Suprapubic skin (tissue), 4 donors: Measurements from ENCODE around the gene OR56A1. TPM values are rescaled to one million over a fixed set of nuclear protein-coding genes. Genes with fewer than 3 reads are reported as not detected.
"Not testable (repeated sequence)": the region's sequence is repeated elsewhere in the genome, so short reads cannot be mapped to it uniquely, and the experiment has no call there.

Source experiments
- DNase-seq, 2 donors: peaks; one replicate each; pipeline ENCODE4 v3.0.0-alpha.2; 2019; ENCODE audit warnings: low spot score in 2 of 2
- H3K27ac ChIP-seq: fragments of 200-600 bp; sonication (generic); one replicate; pipeline ENCODE4 v1.5.1; 2019
- H3K27me3 ChIP-seq: fragments of 200-600 bp; sonication (generic); one replicate; pipeline ENCODE4 v1.5.1; 2019
- H3K36me3 ChIP-seq: fragments of 200-600 bp; sonication (generic); one replicate; pipeline ENCODE4 v1.5.1; 2019
- H3K4me1 ChIP-seq: fragments of 200-600 bp; sonication (generic); one replicate; pipeline ENCODE4 v1.5.1; 2019
- H3K4me3 ChIP-seq: fragments of 200-600 bp; sonication (generic); one replicate; pipeline ENCODE4 v1.5.1; 2019; ENCODE audit warnings: mild to moderate bottlenecking
- H3K9me3 ChIP-seq: fragments of 200-600 bp; sonication (generic); one replicate; pipeline ENCODE4 v1.5.1; 2019
- EP300 ChIP-seq: sonication (generic); formaldehyde crosslinking; IDR thresholded peaks from one replicate; pipeline ENCODE4 v1.6.1; 2017; ENCODE audit warnings: antibody characterized with exemption
- POLR2A ChIP-seq, 2 donors: fragments of 450-650 bp; IDR thresholded peaks; one replicate each; pipeline ENCODE4 v1.6.1; 2017; ENCODE audit warnings: antibody characterized with exemption in 2 of 2, mild to moderate bottlenecking in 2 of 2, moderate library complexity in 2 of 2
- POLR2AphosphoS5 ChIP-seq, 3 donors: sonication (generic); formaldehyde crosslinking; IDR thresholded peaks; one replicate each; pipeline ENCODE4 v1.6.1; 2017; ENCODE audit warnings: antibody characterized with exemption in 3 of 3
- WGBS: methylation state at CpG from one replicate; pipeline ENCODE4 v1.1.5; 2018; 5-methylcytosine and 5-hydroxymethylcytosine counted together
- total RNA-seq, 4 donors: library from RNA; depleted of rRNA; stranded (reverse); fragments of >200 nt; gene quantifications; one replicate each; pipeline ENCODE4 v1.1.0, GENCODE V29; 2016
- TF ChIP-seq, protein P1 (sequence below), 2 donors: fragments of 200-600 bp in 1 of 2; fragments of 450-650 bp in 1 of 2; sonication (generic) in 1 of 2; IDR thresholded peaks; one replicate each; pipeline ENCODE4 v1.5.1; 2016 to 2019; ENCODE audit warnings: antibody characterized with exemption in 2 of 2, mild to moderate bottlenecking in 1 of 2, moderate library complexity in 1 of 2

The OR56A1 gene
- 1 to 10 TPM in 1 of 4 donors, under 1 TPM in 2, not detected in 1; 0.25 to 1.2 (median 0.31) TPM for total RNA-seq

DNA sequence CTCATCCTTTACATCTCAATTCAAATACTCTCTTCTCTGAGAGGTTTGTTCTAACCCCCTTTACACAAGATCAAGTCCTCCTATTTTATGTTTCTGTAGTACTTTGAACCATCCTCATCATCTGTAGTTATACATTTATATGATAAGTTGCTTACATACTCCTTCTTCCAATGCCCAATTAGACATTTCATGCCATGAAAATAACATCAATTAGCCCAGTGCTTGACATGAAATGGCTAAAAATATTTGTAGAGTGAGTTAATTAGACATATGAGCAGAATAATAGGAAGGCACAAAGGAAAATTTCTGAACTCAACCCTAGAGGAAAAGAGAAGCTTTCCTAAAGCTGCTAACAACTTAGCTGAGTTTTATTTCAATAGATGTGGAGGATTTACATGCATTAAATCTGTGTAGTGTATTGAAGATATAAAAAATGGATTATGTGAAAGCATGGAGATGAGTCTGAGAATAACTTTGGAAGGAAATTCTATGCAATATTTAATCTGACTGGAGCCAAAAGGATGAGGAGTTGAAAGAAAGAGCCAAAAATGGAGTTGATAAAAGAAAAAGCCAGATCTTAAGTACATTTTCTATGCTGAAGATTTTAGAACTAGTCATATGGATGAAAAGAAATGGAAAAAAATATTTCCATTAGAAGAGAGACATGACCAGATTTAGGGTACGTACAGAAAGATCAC, at the start of gene OR56A1:
Gene OR56A1 (minus strand): TSS at position 51 of the 698 bp plus-strand sequence. CDS start 3,066 bp downstream, outside the sequence.
- TF ChIP-seq EP300 (no peak), POLR2AphosphoS5 (IDR thresholded peaks at IDR 0.05) (no peak), POLR2A (IDR thresholded peaks at IDR 0.05) (no peak)
- TF ChIP-seq, protein P1, sequence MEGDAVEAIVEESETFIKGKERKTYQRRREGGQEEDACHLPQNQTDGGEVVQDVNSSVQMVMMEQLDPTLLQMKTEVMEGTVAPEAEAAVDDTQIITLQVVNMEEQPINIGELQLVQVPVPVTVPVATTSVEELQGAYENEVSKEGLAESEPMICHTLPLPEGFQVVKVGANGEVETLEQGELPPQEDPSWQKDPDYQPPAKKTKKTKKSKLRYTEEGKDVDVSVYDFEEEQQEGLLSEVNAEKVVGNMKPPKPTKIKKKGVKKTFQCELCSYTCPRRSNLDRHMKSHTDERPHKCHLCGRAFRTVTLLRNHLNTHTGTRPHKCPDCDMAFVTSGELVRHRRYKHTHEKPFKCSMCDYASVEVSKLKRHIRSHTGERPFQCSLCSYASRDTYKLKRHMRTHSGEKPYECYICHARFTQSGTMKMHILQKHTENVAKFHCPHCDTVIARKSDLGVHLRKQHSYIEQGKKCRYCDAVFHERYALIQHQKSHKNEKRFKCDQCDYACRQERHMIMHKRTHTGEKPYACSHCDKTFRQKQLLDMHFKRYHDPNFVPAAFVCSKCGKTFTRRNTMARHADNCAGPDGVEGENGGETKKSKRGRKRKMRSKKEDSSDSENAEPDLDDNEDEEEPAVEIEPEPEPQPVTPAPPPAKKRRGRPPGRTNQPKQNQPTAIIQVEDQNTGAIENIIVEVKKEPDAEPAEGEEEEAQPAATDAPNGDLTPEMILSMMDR (IDR thresholded peaks at IDR 0.05) = no peak
- no peak for DNase-seq
- Histone ChIP-seq H3K4me1 (no peaks in the 10 kb centered on the region), H3K9me3 (no peaks in the 10 kb centered on the region), H3K27ac (no peak within 1 kb of the TSS), H3K27me3 (peaks cover 12% of the 10 kb centered on the region), H3K36me3 (no peaks in the 10 kb centered on the region), H3K4me3 (no peak within 1 kb of the TSS)
- WGBS = 84% methylated on average over 1 of the region's 1 CpG

- Histone ChIP-seq H3K9me3 (no peaks in the 10 kb centered on the region), H3K4me1 (no peaks in the 10 kb centered on the region), H3K4me3 (no peak overlapping the region), H3K27ac (no peak overlapping the region), H3K27me3 (no peaks in the 10 kb centered on the region), H3K36me3 (no peaks in the 10 kb centered on the region)
- TF ChIP-seq, protein P1 (IDR thresholded peaks at IDR 0.05) = no peak
- TF ChIP-seq POLR2A (IDR thresholded peaks at IDR 0.05) (no peak), EP300 (no peak), POLR2AphosphoS5 (IDR thresholded peaks at IDR 0.05) (no peak)
- WGBS = 50% methylated on average over 4 of the region's 4 CpGs
- DNase-seq = no peak
Measured at GRCh38 chr11:6079463-6079862, 48.9 kb upstream of the OR56A1 start.

DNA sequence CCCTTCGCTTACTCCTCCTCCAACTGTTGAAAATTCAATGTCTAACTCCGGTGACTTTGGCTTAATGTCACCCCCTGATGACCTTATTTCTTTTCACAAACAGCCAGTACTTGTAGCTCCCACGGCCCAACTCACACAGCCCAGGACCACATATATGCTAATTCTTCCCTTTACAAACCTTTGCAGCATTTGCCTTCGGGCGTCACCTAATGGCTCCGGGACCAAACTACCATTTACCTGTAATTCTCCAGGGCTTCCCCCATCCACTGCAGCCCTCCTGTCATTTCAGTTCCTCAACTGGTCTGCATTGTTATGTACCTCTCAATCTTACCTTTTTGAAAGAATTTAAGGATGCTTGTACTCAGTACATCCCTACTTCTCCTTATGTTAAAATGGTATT, 47.2 kb upstream of the OR56A1 start:
- Histone ChIP-seq H3K36me3 (no peaks in the 10 kb centered on the region), H3K9me3 (no peaks in the 10 kb centered on the region), H3K4me1 (no peaks in the 10 kb centered on the region), H3K27ac (no peak overlapping the region), H3K27me3 (no peaks in the 10 kb centered on the region), H3K4me3 (no peak overlapping the region)
- TF ChIP-seq POLR2A (IDR thresholded peaks at IDR 0.05) (no peak), POLR2AphosphoS5 (IDR thresholded peaks at IDR 0.05) (no peak), EP300 (no peak)
- TF ChIP-seq, protein P1 (IDR thresholded peaks at IDR 0.05) = no peak
- WGBS = 87% methylated on average over 6 of the region's 6 CpGs
- no peak for DNase-seq

DNA sequence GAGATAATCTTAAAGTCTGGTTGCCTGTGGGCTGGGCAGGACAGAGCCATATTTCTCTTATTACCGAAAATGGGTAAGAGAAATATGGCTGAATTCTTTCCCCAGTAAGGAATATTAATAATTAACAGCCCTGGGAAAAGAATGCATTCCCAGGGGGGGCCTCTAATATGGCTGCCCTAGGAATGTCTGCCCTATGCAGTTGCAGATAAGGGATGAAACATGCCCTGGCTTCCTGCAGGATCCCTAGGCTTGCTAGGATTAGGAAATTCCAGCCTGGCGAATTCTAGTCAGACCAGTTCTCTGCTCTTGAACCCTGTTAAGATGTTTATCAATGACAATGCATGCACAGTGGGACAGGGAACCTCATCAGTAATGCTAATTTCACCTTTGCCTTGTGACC, 45.9 kb upstream of the OR56A1 start:
- WGBS = 80% methylated on average over 2 of the region's 2 CpGs
- not testable (repeated sequence) for H3K27me3 ChIP-seq, H3K27ac ChIP-seq, DNase-seq, H3K9me3 ChIP-seq, H3K36me3 ChIP-seq, H3K4me3 ChIP-seq, H3K4me1 ChIP-seq

GRCh38 chr11:6067502-6067901, 36.9 kb upstream of the OR56A1 start:
- no peak overlapping the region for H3K27ac ChIP-seq
- no peak for DNase-seq
- H3K4me1 ChIP-seq = no peaks in the 10 kb centered on the region
- no peak overlapping the region for H3K4me3 ChIP-seq
- no peaks in the 10 kb centered on the region for H3K9me3 ChIP-seq
- TF ChIP-seq POLR2A (IDR thresholded peaks at IDR 0.05) (no peak), POLR2AphosphoS5 (IDR thresholded peaks at IDR 0.05) (no peak), EP300 (no peak)
- TF ChIP-seq, protein P1 (IDR thresholded peaks at IDR 0.05) = no peak
- 77% methylated on average over 4 of the region's 4 CpGs for WGBS
- H3K27me3 ChIP-seq = no peaks in the 10 kb centered on the region
- H3K36me3 ChIP-seq = no peaks in the 10 kb centered on the region
